Measurements from ENCODE around the gene STMN1. TPM values are rescaled to one million over a fixed set of nuclear protein-coding genes. Genes with fewer than 3 reads are reported as not detected.

Gene STMN1
- polyA plus RNA-seq, 1 donor (not counting 4 experiments of a cell fraction or from before 2014, with no cell fraction given), result 82.8 TPM

GRCh38 chr1:25874209-25874608 is 32.0 kb downstream of the STMN1 start:
- Histone ChIP-seq H3K27ac (ENCODE audit: control insufficient read depth, insufficient read depth, low read length) (peak overlapping the region; percentile 61), H3K4me1 (ENCODE audit: control insufficient read depth, extremely low read depth, insufficient read depth, low read length) (peaks cover 50% of the 10 kb centered on the region), H3K36me3 (ENCODE audit: control insufficient read depth in 2 of 2, extremely low read depth in 1 of 2, insufficient read depth in 2 of 2, low read length in 2 of 2) (peaks cover 5 to 12% of the 10 kb centered on the region in 2 experiments), H2AFZ (ENCODE audit: control insufficient read depth, low read length) (no peak overlapping the region), H3K9me1 (ENCODE audit: control insufficient read depth, extremely low read depth, insufficient read depth, low read length) (no peaks in the 10 kb centered on the region), H4K20me1 (ENCODE audit: control insufficient read depth, extremely low read depth, insufficient read depth, low read length) (no peaks in the 10 kb centered on the region), H3K9ac (ENCODE audit: control insufficient read depth, extremely low read depth, insufficient read depth, low read length) (peak overlapping the region; percentile 78), H3K4me3 (ENCODE audit: control insufficient read depth in 2 of 3, extremely low read depth in 1 of 3, insufficient read depth in 2 of 3, low read depth in 1 of 3, low read length in 3 of 3) (peak overlapping the region; percentile 62 to 84 (median 83)), H3K27me3 (ENCODE audit: control insufficient read depth, extremely low read depth, insufficient read depth, low read length) (no peaks in the 10 kb centered on the region), H3K9me3 (ENCODE audit: control insufficient read depth, low read depth, low read length) (no peaks in the 10 kb centered on the region), H3K4me2 (ENCODE audit: control insufficient read depth, extremely low read depth, insufficient read depth, low read depth, low read length) (peak overlapping the region; percentile 99), H3K79me2 (ENCODE audit: control insufficient read depth, insufficient read depth, low read length) (peaks cover 10% of the 10 kb centered on the region)
- FAIRE-seq (no peak), DNase-seq (ENCODE audit: low read depth, low spot score) (no peak)
- TF ChIP-seq CTCF (optimal IDR thresholded peaks at IDR 0.05 in 1 of 3, IDR thresholded peaks at IDR 0.05 in 1 of 3, conservative IDR thresholded peaks at IDR 0.05 in 1 of 3; ENCODE audit: extremely low read depth in 1 of 3, insufficient read depth in 2 of 3, low read length in 3 of 3) (no peak), EZH2 (IDR thresholded peaks at IDR 0.05; ENCODE audit: low read length) (no peak)
- dilution Hi-C loops (cut with MboI; ENCODE audit: extremely low pct_ligation_motif_present, low sequenced_read_pairs), result no loop called here

- no peak overlapping the region for H3K27ac ChIP-seq (ENCODE audit: control insufficient read depth, insufficient read depth, low read length)
- peak overlapping the region; percentile 35 for H3K4me2 ChIP-seq (ENCODE audit: control insufficient read depth, extremely low read depth, insufficient read depth, low read depth, low read length)
Observed at GRCh38 chr1:25873120-25873519, 33.1 kb downstream of the STMN1 start.

More at GRCh38 chr1:25873120-25873519, 33.1 kb downstream of the STMN1 start:
- Histone ChIP-seq H3K9me3 (ENCODE audit: control insufficient read depth, low read depth, low read length) (no peaks in the 10 kb centered on the region), H3K9ac (ENCODE audit: control insufficient read depth, extremely low read depth, insufficient read depth, low read length) (no peak overlapping the region), H3K4me3 (ENCODE audit: control insufficient read depth in 2 of 3, extremely low read depth in 1 of 3, insufficient read depth in 2 of 3, low read depth in 1 of 3, low read length in 3 of 3) (no peak overlapping the region), H3K27me3 (ENCODE audit: control insufficient read depth, extremely low read depth, insufficient read depth, low read length) (no peaks in the 10 kb centered on the region), H2AFZ (ENCODE audit: control insufficient read depth, low read length) (no peak overlapping the region), H3K36me3 (ENCODE audit: control insufficient read depth in 2 of 2, extremely low read depth in 1 of 2, insufficient read depth in 2 of 2, low read length in 2 of 2) (peaks cover 5 to 12% of the 10 kb centered on the region in 2 experiments), H3K9me1 (ENCODE audit: control insufficient read depth, extremely low read depth, insufficient read depth, low read length) (no peaks in the 10 kb centered on the region), H3K79me2 (ENCODE audit: control insufficient read depth, insufficient read depth, low read length) (peaks cover 10% of the 10 kb centered on the region), H4K20me1 (ENCODE audit: control insufficient read depth, extremely low read depth, insufficient read depth, low read length) (no peaks in the 10 kb centered on the region), H3K4me1 (ENCODE audit: control insufficient read depth, extremely low read depth, insufficient read depth, low read length) (peaks cover 50% of the 10 kb centered on the region)
- no peak for FAIRE-seq
- dilution Hi-C loops (cut with MboI; ENCODE audit: extremely low pct_ligation_motif_present, low sequenced_read_pairs), result no loop called here
- no peak for TF ChIP-seq CTCF (optimal IDR thresholded peaks at IDR 0.05 in 1 of 3, IDR thresholded peaks at IDR 0.05 in 1 of 3, conservative IDR thresholded peaks at IDR 0.05 in 1 of 3; ENCODE audit: extremely low read depth in 1 of 3, insufficient read depth in 2 of 3, low read length in 3 of 3)
- TF ChIP-seq EZH2 (IDR thresholded peaks at IDR 0.05; ENCODE audit: low read length), result no peak
- no peak for DNase-seq (ENCODE audit: low read depth, low spot score)
